NCI-H2227 treated with DMSO at 0.1 percent for 48 hours (cell line): ENCODE measurements around the gene ADCY3.
"Not testable (repeated sequence)": the region's sequence is repeated elsewhere in the genome, so short reads cannot be mapped to it uniquely, and the experiment has no call there.

Experiments
- DNase-seq: peaks from one replicate; lab custom pipeline; 2025; lab: John Stamatoyannopoulos, UW

ADCY3 gene

DNA sequence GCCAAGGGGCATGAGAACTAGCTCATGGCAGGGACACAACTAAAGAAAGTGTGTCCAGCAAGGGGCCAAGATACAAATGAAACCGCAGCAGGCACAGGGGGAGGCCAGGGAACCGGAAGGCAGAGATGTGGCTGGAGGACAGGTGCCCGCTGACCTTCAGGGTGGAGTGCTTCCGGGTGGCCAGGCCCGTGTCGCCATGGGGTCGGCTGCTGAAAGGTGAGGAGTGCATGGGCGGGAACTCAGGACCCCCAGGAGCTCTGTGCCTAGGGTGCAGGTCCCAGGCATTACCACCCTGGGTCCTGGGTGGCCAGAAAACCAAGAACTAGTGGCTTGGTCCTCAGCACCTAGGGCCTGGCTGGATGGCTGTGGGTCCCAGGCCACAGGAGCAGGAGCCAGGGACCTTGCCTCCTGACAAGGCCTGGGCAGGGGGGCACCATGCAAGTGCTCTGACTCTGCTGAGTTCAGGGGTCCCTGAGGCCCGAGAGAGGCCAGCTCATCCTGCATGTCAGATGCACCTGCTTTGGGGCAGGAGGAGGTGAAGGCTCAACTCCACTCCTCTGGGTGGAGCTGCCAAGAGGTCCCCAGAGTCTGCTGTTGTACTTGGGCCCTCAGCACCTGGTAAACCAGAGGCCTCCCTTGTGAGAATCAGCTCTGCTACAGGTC lies 75.9 kb downstream of the ADCY3 start:
- DNase-seq = no peak

DNA sequence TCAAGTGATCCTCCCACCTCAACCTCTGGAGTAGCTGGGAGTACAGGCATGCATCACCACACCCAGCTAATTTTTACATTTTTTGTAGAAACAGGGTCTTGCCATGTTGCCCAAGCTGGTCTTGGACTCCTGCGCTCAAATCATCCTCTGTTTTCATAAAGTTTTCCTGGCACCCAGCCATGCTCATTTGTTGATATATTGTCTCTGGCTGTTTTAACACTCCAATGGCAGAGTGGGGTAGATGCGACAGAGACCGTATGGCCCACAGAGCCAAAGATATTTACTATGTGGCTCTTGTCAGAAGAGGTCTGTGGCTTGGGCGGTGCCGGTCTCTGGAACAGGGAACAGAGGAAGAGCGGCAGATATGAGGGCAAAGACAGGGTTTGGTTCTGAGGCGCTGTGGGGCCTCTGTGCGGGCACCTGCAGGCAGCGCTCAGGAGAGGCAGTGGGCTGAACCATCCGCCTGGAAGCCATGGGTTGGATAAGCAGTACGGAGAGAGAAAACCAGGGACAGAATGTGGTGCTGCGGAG lies 76.6 kb downstream of the ADCY3 start:
- no peak for DNase-seq

DNA sequence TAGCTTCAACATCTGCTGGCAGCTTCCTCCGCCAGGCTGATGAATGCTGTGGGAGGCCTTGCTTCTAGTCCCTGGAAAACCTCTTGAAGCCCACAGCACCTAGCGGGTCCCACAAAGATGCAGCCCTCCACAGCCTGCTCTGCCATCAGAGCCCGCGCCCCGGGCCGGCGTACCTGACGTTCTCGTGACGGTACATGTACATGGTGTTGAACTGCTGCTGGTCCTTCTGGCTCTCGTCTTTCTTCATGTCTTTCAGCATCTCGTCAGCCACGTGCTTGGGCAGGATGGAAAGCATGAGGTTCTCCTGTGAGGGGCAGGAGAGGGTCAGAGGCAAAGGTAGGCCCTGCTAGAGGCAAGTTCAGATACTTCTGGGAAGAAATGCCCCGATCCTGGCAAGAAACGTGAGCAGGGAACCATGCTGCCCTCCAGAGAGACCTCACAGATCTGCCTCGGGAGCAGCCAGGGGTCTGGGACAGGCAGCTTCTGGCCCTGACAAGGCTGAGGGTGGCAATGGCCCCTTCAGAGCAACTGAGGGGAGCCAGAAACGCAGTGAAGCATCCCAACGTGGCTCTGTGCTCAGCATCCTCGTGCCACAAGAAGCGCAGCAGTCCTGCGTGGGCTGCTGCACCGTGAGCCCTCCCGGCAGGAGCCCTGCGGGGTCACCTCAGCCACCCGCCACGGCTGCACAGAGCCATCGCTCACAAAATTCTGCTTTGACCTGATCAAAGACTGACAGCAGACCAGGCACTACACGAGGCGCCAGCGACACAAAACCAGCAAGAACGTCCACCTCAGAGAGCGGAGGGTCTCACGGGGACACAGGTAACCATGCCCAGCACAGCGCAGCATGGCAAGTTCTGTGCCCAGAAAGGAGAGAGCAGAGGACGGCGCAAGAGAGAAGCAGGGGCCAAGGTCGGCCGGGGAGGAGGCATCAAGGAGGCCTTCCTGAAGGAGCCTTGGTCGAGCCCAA lies 77.7 kb downstream of the ADCY3 start:
- no peak for DNase-seq

DNA sequence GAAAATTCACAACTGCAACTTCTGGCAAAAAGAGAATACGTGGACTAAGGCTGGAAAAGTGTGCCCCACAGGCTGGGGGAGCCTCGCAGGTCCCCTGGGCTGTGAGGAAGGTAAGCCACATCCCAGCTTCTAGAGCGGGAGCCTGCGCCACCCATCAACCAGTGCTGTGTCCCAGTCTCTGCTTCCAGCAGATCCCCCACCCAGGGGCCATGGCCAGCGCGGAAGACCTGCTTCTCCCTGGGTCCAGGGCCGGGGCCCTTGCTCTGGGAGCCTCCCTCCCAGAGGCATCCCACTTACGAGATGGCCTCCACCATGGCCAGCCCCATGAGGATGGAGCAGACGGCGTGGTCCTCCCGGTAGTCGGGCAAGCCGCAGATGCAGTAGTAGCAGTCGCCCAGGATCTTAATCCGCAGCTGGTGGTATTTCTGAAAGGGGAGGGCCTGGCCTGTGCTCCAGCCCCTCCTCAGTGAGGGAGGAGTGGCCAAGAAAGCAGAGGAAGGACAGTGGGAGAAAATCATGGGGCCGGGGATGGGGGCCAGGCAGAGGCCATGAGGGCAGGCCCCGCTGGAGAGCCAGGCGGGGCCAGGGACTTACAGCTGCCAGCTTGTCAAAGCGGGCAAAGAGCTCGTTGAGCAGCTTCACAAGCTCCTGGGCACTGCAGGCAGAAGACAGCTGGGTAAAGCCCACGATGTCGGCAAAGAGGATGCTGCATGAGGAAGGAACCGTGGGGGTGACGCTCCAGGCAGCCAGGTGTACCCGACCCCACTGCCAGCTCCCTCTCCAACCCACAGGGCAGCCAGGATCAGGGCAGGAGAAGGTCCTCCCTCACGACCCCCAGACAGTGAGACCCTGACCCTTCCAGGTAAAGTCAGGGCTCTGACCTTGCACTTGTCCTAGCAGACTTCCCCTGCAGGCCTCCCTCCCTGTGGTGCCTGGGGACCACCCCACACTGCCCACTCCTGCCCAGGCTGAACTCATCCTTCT lies 78.8 kb downstream of the ADCY3 start:
- no peak for DNase-seq

DNA sequence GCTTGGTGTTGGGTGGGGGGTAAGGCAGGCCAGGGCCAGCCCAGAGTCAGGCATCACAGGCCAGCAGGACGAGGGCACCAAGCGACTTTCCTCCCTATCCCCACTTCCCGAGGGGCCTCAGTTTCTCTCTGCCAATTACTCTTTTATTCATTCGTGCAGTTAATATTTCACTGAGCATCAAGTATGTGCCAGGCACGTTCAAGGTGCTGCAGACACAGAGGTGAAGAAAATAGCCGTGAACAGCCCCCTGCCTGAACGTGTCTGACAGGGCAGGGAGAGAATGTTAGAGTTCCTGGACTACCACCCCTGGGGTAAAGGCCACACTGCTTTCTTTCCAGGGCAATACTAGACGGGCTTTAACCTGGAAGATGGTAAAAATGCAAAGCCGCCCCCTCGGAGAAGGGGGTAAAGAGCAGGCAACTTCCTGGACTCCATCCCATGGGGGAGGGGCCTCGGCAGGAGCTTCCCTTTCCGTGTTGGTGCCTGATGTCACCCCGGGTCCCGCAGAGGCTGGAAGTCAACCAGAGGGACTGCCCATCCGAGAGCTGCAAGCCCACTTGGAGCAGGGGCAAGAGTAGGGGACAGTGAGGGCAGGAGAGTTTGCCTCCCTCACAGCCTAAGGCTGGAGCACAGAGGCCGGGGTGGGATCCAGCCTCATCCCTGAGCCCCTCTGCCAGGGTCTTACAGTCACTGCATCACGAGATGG lies 79.7 kb downstream of the ADCY3 start:
- DNase-seq = no peak

DNA sequence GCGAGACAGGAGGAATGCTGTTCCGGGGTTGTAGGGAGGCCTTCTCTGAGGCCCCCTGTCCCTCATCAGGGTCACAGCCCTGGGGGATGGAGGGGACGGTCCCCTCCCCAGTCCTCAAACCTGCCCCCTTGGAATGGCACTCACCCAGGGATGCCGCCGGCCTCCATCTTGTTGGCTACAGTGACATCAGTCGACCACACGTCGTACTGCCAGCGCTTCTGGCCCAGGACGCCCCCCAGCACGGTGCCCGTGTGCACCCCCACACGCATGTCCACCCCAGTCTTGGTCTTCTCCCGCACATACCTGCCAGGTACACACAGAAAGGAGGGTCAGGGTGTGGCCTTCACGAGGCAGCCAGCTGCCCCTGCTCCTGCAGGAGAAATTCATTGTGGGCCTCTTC lies 80.3 kb downstream of the ADCY3 start:
- no peak for DNase-seq

DNA sequence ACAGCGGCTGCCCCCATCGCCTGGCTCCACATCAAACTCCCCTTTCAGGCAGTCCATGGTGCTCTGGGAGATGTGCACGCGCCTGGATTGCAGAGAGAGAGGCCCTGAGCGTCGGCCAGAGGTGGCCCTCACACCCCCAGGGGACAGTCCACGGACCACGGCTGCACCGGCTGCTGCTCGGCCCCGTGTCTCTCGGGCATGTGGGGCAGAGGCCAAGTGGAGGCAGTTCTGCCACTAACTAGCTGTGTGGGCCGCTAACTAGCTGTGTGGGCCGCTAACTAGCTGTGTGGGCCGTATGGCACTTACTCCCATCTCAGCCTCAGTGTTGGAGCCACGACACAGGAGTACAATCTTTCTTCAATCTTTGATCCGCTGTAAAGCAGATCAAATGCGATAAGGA lies 81.5 kb downstream of the ADCY3 start:
- DNase-seq = no peak

DNA sequence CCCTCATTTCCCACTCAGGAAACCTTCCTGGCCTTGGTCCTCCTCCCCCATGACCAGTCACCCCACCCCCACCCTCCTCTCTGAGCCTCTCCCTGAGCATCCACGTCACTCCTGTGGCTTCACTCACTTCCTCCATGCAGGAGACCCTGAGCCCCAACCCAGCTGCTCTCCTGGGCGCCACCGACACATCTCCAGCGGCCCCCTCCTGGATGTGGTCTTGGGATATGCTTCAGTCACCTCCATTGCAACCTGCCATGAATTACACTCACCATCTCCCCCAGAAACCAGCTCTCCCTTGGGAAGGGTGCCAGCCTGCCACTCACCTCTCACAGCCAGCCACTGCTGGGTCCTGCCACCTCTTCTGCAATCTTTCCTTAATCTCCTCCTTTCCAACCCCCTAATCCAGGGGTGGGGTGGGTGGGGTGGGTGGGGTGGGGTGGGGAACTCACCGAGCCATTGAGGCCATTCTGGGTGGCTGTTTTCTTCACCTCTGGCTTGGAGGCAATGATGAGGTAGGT lies 82.0 kb downstream of the ADCY3 start:
- no peak for DNase-seq

DNA sequence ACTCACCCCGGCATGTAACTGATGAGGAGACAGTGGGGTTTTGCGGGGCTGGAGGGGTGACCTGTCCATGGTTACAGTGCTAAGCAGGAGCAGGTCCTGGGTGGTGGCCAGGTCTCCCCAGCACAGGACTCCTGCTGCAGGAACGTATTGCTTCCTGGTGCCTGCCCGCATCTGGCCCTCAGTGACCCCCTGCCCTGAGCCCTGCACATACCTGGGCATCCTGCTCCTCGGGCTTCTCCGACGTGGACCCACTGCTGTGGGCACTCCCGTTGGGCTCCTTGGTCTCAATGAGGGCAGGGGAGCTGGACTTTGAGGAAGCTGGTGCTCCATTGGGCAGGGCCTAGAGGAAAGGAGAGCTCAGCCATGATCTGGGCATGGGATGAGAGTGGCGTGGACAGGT lies 83.3 kb downstream of the ADCY3 start:
- DNase-seq = no peak

DNA sequence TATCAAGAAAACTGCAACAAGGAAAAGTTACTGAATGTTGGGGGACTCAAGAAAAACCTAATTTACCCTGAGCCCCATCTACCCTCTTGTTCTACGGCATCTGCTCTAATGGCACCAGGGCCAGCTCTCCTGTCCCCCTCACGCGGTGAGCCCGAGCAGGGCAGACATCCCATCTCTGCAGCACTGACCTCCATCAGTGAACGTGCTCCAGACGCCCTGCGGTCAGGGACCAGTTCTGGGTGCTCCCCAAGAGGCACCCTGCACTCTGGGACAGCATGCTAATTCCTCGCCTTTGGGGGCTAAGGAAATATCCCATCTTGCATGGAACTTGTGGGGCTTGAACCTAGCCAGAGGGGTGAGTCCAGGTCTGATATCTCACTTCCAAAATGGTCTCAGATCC lies 83.8 kb downstream of the ADCY3 start:
- DNase-seq = no peak

DNA sequence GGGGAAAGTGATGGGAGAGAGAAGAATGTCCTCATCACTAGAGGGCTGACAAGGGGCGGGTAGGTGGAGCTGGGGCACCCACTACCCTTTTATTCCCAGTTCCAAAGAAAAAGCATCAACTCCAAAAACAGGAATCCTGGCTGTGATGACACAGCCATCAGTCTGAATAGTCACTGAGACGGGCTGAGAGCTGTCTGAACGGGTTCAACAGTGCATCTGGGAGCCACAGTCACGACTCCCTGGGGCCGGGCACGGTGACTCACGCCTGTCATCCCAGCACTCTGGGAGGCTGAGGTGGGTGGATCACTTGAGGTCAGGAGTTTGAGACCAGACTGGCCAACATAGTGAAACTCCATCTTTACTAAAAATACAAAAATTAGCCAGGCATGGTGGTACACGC lies 84.6 kb downstream of the ADCY3 start:
- DNase-seq = not testable (repeated sequence)

DNA sequence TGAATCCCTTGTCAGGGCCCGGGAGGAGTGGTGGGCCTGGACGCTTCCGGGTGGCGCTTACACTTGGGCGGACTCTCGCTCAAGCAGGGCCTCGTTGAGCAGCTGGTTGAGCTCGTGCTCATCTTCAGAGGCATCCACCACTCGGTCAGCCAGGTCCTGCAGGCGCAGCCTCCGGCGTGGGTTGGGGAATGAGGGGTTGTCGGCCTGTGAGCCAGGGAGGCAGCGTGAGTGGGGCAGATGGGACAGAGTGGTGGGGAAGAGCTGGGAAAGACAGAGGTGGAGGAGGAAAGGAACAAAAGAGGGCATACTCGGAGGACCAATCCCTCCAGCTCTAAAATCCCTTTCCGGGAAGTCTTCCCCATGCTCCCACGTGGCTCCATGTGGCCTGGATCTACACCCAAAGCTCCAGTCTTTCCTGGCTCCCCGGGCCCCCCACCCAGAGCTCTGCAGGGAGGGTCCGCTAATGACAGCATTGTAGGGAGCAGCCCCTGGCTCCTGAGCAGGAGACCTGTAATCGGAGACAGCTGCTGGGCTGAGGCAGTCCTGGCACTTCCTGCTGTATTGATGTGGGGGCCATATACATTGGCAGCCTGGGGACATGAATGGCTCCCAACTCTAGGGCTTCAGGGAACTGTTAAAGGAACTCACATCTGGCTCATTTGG lies 85.2 kb downstream of the ADCY3 start:
- no peak for DNase-seq

DNA sequence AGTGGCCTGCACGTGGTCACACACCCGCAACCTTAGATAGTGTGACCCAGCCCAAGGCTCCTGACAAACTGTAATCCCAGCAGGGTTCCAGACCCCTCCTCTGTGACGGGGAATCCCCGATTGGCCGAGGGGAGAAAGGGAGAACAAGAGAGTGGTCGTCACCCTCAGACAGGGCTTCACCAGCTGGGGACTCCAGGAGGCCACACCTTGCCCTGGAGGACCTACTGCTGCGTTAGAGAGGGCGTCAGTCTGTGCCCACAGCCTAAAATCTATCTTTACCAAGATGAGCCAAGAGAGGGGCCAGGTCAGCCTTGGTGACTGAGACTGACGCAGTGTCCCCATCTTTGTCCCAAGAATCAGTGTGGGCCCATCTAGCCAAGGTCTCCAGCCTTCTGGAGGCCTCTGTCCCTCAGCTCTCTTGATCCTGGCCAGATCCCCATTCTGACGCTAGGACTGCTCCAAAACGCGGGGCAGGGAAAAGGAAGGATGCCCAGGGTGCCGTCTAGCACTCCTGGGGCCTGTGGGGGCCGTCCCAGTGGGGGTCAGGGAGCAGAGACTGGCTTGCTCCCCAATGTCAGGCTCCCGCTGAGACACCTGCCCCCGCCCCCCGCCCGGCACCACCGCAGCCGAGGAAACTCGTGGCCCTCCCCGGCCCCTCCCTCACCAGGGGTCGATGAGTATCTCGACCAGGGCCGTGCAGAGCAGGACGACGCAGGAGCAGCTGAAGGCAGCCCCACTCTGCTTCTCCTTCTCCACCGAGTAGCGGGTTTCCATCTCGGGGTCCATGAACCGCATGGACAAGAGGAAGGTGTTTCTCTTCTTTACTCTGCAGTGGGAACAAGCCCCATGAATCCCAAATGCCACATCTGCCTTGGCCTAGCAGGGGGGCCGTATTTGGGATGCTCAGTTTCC lies 86.0 kb downstream of the ADCY3 start:
- no peak for DNase-seq

DNA sequence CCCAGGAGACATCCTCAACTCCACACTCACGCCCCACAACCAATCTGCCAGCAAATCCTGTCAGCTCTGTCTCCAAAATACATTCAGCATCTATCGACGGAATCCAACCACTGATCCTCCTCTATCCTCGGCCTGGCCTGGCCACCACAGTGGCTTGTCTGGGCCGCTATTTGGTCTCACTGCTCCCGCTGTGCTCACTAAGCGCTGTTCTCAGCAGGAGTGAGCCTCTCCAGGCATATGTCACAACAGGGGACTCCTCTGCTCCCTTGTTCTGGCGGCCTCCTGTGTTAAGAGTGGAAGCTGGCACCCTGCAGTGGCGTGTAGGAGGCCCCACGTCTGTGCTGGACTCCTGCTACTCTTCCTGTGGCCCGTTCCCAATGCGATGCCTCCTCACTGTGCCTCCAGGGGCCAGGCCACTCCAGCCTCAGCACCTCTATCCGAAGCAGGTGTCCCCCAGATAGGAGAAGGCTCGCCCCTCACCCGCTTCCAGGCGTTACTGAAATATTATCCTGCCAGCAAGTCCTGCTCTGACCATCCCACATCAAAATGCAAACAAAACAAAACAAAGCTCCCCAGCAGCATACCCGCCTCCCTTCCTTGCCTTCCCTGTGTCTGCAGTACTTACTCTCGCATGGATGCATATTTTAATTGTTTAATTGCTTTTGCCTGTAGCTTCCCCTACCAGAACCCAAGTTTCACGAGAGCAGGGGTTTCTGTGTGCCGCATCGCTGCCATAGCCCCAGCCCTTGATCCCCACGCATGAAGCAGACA lies 86.9 kb downstream of the ADCY3 start:
- DNase-seq = no peak

DNA sequence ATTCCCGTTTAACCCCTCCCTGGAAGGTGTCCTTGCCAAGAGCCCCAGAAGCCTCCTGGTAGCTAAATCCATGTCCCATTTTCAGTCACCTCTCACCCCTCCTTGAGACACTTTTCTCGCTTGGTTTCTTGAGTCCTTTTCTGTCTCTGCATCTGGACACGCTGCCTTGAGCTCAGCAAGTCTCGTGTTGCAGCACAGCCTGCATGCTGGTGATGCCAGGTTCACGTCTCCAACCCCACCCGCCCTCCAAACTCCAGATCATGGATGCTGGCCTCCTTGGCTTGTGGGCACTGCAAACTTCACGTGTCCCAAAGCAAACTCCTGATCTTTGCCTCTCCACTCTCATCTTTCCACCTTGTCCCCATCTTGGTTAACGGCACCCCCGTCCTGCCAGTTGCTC lies 87.5 kb downstream of the ADCY3 start:
- DNase-seq = no peak

DNA sequence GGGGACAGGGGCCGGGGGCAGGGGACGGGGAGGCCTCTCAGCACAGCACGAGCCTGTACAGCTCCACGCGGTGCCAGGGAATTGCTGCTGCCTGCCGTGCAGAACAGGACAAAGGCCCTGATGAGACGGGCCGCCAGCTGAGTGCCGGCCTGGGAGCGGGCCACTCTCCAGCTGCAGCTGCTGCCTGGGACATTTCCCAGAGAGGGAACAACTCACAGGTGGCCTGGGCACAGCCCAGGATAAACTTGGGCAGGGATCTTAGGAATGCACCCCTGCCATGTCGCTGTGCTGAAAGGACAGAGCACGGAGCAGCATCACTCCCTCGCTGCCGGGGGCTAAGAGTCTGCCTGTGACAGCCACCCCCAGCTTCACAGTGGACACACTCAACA lies 88.0 kb downstream of the ADCY3 start:
- DNase-seq = no peak

DNA sequence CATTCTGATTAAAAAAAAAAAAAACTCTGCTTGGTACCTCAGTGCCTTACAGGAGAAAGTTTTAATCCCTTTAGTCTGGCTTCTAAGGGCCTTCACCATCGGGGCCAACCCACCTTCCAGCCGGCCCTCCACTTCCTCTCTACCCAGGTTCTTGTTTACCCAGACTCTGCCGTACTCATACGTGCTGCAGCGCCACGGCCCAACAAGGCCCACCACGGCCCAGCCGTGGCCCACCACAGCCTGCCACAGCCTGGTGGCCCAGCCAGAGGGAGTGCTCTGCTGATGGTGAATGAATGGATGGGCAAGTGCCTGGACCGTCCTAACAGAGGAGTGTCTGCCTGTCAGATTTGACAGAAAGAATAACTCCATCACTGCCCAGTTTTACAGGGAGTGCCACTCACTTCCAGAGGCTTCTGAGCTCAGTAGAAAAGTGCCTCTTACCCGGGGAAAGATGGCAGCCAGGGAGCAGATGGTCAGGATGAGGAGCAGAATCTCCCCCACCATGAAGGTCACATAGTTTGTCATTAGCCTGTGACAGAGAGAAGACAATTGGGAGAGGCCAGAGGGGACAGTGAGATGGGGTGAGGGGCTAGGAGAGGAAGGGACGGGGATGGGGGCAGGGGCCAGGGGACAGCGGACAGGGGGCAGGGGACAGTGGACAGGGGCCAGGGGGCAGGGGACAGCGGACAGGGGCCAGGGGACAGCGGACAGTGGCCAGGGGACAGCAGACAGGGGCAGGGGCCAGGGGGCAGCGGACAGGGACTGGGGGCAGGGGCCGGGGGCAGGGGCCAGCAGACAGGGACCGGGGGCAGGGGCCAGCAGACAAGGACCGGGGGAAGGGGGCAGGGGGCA lies 88.6 kb downstream of the ADCY3 start:
- DNase-seq = no peak

DNA sequence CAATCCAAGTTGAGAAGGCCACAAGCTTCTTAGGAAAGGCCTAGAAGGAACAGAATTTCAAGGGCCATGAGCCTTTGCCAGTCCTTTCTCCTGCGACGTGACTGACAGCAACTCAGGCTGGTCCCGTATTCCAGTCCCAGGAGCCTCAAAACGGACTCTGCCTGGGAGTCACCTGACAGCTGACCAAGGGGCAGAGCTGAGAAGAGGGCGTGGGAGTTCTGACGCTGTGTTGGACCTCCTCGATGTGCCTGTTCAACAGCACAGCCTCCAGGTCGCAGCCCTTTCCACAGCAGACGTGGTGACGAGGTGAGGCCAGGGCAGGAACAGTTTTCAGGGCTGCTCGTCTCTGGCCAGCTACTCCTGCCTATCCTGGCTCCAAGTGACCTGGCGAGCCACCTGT lies 89.3 kb downstream of the ADCY3 start:
- no peak for DNase-seq
